Epithelial cell of esophagus (primary cell): ENCODE data around the gene SLC35B4.

Source experiments
- DNase-seq: peaks from one replicate; pipeline ENCODE4 v3.0.0; 2010; ENCODE audit warnings: low read depth
- H3K4me3 ChIP-seq: 2 replicates; pipeline ENCODE4 v1.5.1; 2011; ENCODE audit warnings: mild to moderate bottlenecking, low read length, control low read depth
- TF ChIP-seq, protein P1 (sequence below): IDR thresholded peaks from 2 replicates; pipeline ENCODE4 v1.5.1; 2011; ENCODE audit warnings: low read depth, mild to moderate bottlenecking, low read length, control low read depth, inconsistent platforms; ENCODE audit not compliant: insufficient read depth; ENCODE audit errors: missing control alignments

SLC35B4 gene

DNA sequence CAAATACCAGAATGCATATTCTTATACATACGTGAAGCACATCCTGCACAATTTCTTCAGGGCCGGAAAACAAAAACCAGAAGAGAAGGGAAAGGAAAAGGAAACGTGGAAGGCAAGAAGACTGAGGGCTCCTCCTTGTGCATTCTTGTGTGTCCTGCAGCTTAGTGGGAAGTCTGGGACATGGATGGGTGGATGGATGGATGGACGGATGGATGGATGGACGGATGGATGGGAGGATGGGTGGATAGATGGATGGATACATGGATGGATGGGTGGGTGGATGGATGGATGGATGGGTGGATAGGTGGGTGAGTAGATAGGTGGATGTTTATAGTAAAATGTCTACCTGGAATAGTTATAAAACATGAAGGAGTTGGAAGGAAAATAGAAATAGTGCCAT is 30.8 kb upstream of the SLC35B4 start:
- DNase-seq, result no peak
- no peak overlapping the region for H3K4me3 ChIP-seq
- TF ChIP-seq, protein P1, sequence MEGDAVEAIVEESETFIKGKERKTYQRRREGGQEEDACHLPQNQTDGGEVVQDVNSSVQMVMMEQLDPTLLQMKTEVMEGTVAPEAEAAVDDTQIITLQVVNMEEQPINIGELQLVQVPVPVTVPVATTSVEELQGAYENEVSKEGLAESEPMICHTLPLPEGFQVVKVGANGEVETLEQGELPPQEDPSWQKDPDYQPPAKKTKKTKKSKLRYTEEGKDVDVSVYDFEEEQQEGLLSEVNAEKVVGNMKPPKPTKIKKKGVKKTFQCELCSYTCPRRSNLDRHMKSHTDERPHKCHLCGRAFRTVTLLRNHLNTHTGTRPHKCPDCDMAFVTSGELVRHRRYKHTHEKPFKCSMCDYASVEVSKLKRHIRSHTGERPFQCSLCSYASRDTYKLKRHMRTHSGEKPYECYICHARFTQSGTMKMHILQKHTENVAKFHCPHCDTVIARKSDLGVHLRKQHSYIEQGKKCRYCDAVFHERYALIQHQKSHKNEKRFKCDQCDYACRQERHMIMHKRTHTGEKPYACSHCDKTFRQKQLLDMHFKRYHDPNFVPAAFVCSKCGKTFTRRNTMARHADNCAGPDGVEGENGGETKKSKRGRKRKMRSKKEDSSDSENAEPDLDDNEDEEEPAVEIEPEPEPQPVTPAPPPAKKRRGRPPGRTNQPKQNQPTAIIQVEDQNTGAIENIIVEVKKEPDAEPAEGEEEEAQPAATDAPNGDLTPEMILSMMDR, result no peak

DNA sequence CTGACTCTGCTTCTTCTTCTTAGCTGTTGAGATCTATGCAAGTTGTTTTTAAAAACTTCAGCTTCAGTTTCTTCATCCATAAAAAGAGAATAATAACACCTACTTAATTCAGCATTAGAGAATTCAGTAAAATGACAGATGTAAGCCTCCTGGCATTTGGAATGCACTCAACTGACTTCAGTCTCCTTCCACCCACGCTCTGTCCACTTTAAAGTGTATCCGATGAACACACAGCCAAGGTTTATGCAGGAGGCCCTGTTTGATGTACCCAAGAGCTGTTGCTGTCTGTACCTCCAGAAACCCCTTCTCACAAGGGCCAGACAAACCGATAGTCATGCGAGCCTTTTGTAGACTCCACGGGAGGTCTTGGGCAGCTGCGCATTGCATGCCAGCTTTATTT is 27.1 kb upstream of the SLC35B4 start:
- H3K4me3 ChIP-seq, result no peak overlapping the region
- DNase-seq, result no peak
- TF ChIP-seq, protein P1, result no peak

- TF ChIP-seq, protein P1, result no peak
- DNase-seq, result no peak
- H3K4me3 ChIP-seq, result no peak overlapping the region
Measured at GRCh38 chr7:134343136-134343535, 26.4 kb upstream of the SLC35B4 start.

- no peak overlapping the region for H3K4me3 ChIP-seq
- TF ChIP-seq, protein P1, result no peak
- DNase-seq, result no peak
Measured at GRCh38 chr7:134339475-134339874, 22.7 kb upstream of the SLC35B4 start.

DNA sequence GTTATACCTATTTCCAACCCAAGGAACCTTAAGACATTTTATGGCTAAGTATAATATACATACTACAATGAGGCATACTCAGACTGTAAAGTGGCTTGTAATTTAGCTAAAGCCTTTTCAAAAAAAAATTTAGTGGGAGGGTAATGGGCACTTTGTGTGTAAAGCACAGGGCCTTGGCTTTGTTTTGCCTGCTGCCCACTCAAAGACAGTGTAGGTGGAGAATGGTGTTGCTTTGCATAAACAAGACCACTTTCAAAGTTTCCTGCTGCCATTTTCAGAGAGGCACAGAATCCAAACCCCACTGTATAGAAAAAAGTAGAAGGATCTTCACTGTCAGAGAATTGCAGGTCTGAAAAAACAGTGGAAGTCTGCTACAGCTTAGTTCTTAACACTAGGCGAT is 21.2 kb upstream of the SLC35B4 start:
- H3K4me3 ChIP-seq, result no peak overlapping the region
- TF ChIP-seq, protein P1, result no peak
- DNase-seq, result no peak

DNA sequence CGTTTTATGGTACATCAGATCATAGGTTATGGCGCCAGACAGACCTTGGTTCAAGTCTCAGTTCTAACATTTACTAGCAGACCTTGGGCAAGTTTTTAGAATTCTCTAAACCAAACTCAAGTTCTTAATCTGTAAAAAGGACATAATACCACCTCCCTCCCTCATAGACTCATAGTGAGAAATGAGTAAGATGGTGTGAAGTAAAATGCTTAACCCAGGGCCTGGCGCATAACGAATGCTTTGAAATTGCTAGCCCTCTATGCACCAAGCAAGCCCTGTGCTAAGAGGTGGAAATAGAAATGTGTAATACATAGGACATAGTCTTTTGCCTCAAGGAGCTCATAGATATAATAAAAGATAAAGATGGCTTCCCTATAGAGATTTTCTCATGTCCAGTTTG is 17.7 kb upstream of the SLC35B4 start:
- TF ChIP-seq, protein P1, result no peak

DNA sequence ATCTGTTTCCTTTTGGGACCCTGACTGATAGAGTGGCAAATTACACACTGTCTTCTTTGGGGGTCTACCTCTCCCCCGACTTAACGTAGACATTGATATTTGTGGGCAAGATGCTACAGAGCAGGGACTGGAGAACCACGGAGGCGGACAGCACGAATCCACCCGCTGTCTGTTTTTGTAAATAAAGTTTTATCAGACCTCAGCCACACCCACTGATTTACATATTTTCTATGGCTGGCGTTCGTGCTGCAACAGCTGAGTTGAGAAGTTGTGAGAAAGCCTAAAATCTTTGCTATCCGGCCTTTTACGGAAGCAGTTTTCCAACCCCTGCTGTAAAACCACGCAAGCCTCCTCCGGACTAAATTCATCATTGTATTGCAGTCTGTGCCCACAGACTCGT is 17.2 kb upstream of the SLC35B4 start:
- DNase-seq, result no peak

More for the DNA sequence above, 17.7 kb upstream of the SLC35B4 start:
- no peak for DNase-seq
- H3K4me3 ChIP-seq, result no peak overlapping the region

More for the DNA sequence above, 17.2 kb upstream of the SLC35B4 start:
- no peak overlapping the region for H3K4me3 ChIP-seq
- TF ChIP-seq, protein P1, result no peak
